ENCODE measurements around the gene ZNFX1. TPM values are rescaled to one million over a fixed set of nuclear protein-coding genes. Genes with fewer than 3 reads are reported as not detected.

The ZNFX1 gene
- total RNA-seq, 2 experiments from 2014 or later = 50.6 to 51.6 TPM

GRCh38 chr20:49247792-49248191, 30.1 kb downstream of the ZNFX1 start:
- POLR2A ChIA-PET = no interaction called here
- ATAC-seq (ENCODE audit: poor library complexity) (no peak), DNase-seq (no peak)
- Histone ChIP-seq H3K27ac (ENCODE audit: low read depth in 1 of 2, low read length in 2 of 2) (no peak overlapping the region), H3K4me3 (ENCODE audit: low read length) (no peak overlapping the region), H3K9me3 (ENCODE audit: control insufficient read depth in 1 of 2, insufficient read depth in 1 of 2, low read length in 2 of 2) (no peaks in the 10 kb centered on the region), H3K4me1 (ENCODE audit: insufficient read depth, low read length) (no peaks in the 10 kb centered on the region), H3K27me3 (ENCODE audit: control insufficient read depth in 1 of 2, insufficient read depth in 2 of 2, low read length in 2 of 2) (no peaks in the 10 kb centered on the region), H3K36me3 (ENCODE audit: insufficient read depth, low read length) (peaks cover 92% of the 10 kb centered on the region)
- intact Hi-C loops (cut with DNase I, micrococcal nuclease) = loop anchor here in 1 of 2 experiments (1.0 to 5.0 kb wide), 2 partner anchors 18 to 75 kb away; no protein-coding TSS in a partner anchor
- no peaks in the 10 kb centered on the region for H3K9me3 Mint-ChIP-seq
- H3K27ac Mint-ChIP-seq = peak overlapping the region; percentile 64
- peaks cover 91% of the 10 kb centered on the region for H3K36me3 Mint-ChIP-seq (ENCODE audit: low read depth)
- H3K4me3 Mint-ChIP-seq = no peak overlapping the region
- TF ChIP-seq CTCF (IDR thresholded peaks at IDR 0.05) = no peak
- CTCF ChIA-PET = interaction anchor here (1.0 to 1.2 kb wide), 3 partner anchors 30 to 115 kb away, joined by 3 read pairs; no protein-coding TSS in a partner anchor
- no peaks in the 10 kb centered on the region for H3K27me3 Mint-ChIP-seq
- H3K4me1 Mint-ChIP-seq (ENCODE audit: low read depth) = peaks cover 5% of the 10 kb centered on the region

- H3K27me3 ChIP-seq (ENCODE audit: control insufficient read depth in 1 of 2, insufficient read depth in 2 of 2, low read length in 2 of 2) = no peaks in the 10 kb centered on the region
- H3K4me1 Mint-ChIP-seq (ENCODE audit: low read depth) = peaks cover 5% of the 10 kb centered on the region
- H3K36me3 ChIP-seq (ENCODE audit: insufficient read depth, low read length) = peaks cover 90% of the 10 kb centered on the region
- no peak overlapping the region for H3K4me3 Mint-ChIP-seq
- peak overlapping the region; percentile 64 for H3K27ac Mint-ChIP-seq
- no peak overlapping the region for H3K4me3 ChIP-seq (ENCODE audit: low read length)
- H3K9me3 Mint-ChIP-seq = no peaks in the 10 kb centered on the region
- no peaks in the 10 kb centered on the region for H3K27me3 Mint-ChIP-seq
- POLR2A ChIA-PET = no interaction called here
- ATAC-seq (ENCODE audit: poor library complexity) (no peak), DNase-seq (no peak)
- no peak for TF ChIP-seq CTCF (IDR thresholded peaks at IDR 0.05)
- H3K4me1 ChIP-seq (ENCODE audit: insufficient read depth, low read length) = no peaks in the 10 kb centered on the region
- intact Hi-C loops (cut with DNase I, micrococcal nuclease) = loop anchor here in 1 of 2 experiments (1.0 to 5.0 kb wide), 2 partner anchors 18 to 75 kb away; no protein-coding TSS in a partner anchor
- H3K36me3 Mint-ChIP-seq (ENCODE audit: low read depth) = peaks cover 90% of the 10 kb centered on the region
- H3K27ac ChIP-seq (ENCODE audit: low read depth in 1 of 2, low read length in 2 of 2) = no peak overlapping the region
- CTCF ChIA-PET = interaction anchor here (1.0 to 1.2 kb wide), 3 partner anchors 30 to 115 kb away, joined by 3 read pairs; no protein-coding TSS in a partner anchor
- no peaks in the 10 kb centered on the region for H3K9me3 ChIP-seq (ENCODE audit: control insufficient read depth in 1 of 2, insufficient read depth in 1 of 2, low read length in 2 of 2)
These were observed 30.6 kb downstream of the ZNFX1 start for GRCh38 chr20:49247169-49247723.

- intact Hi-C loops (cut with DNase I, micrococcal nuclease) = loop anchor here (1.0 to 5.0 kb wide), 2 partner anchors 76 to 77 kb away; no protein-coding TSS in a partner anchor
- H3K4me1 ChIP-seq (ENCODE audit: insufficient read depth, low read length) = no peaks in the 10 kb centered on the region
- no peaks in the 10 kb centered on the region for H3K9me3 ChIP-seq (ENCODE audit: control insufficient read depth in 1 of 2, insufficient read depth in 1 of 2, low read length in 2 of 2)
- no peaks in the 10 kb centered on the region for H3K27me3 Mint-ChIP-seq
- H3K36me3 Mint-ChIP-seq (ENCODE audit: low read depth) = peaks cover 94% of the 10 kb centered on the region
- H3K4me1 Mint-ChIP-seq (ENCODE audit: low read depth) = peaks cover 5% of the 10 kb centered on the region
- peak; percentile 67 for ATAC-seq (ENCODE audit: poor library complexity)
- H3K27ac Mint-ChIP-seq = peak overlapping the region; percentile 14
- no peak overlapping the region for H3K27ac ChIP-seq (ENCODE audit: low read depth in 1 of 2, low read length in 2 of 2)
- no peak overlapping the region for H3K4me3 Mint-ChIP-seq
- peaks cover 91% of the 10 kb centered on the region for H3K36me3 ChIP-seq (ENCODE audit: insufficient read depth, low read length)
- POLR2A ChIA-PET = interaction anchor here (1.2 kb wide), 1 partner anchor 9 kb away, joined by 3 read pairs; no protein-coding TSS in a partner anchor
- H3K27me3 ChIP-seq (ENCODE audit: control insufficient read depth in 1 of 2, insufficient read depth in 2 of 2, low read length in 2 of 2) = no peaks in the 10 kb centered on the region
- H3K9me3 Mint-ChIP-seq = no peaks in the 10 kb centered on the region
- CTCF ChIA-PET = interaction anchor here (0.9 to 1.2 kb wide), 4 partner anchors 9 to 73 kb away, joined by 3 to 5 read pairs (median 4); partner anchors contain the start of gene STAU1
- peak; percentile 71 for TF ChIP-seq CTCF (IDR thresholded peaks at IDR 0.05)
- peak in 4 of 14 experiments; percentile 32 to 58 (median 51) for DNase-seq
- no peak overlapping the region for H3K4me3 ChIP-seq (ENCODE audit: low read length)
These were observed 31.7 kb downstream of the ZNFX1 start for GRCh38 chr20:49245921-49246740.

Data from CD4-positive, alpha-beta T cell (primary cell).